ENCODE measurements around the gene FLT3. TPM values are rescaled to one million over a fixed set of nuclear protein-coding genes. Genes with fewer than 3 reads are reported as not detected.
"Not testable (repeated sequence)": the region's sequence is repeated elsewhere in the genome, so short reads cannot be mapped to it uniquely, and the experiment has no call there.

The FLT3 gene
- total RNA-seq, 3 donors from 2014 or later (not counting 1 experiment from before 2014, with no cell fraction given), result 0.39 to 1.8 (median 1.1) TPM

DNA sequence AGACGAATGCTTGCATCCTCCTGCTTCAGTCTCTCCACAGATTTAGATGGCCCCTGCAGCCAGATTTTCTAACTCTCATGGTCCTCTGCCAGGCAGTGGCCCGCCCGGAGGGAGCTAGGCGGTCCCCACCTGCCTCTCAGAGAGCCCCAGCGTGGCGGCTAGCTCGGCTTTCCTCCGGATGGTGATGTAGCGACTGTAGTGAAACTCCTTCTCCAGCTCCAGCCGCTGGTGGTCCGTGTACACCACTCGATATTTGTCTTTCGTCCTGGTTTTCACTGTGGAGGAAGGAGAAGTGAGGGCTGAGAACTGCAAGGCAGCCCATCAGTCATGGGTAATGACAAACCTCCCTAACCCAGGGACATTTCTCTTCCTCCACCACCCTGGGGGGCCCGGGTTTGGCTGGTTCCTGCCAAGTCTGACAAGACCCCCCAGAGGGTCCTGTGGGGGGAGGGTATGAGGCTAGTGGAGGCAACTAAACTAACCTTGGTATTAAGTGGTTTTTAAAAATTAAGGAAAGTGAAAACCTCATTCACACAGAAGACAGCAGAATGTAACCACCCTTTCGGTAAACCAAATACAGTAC lies 135.5 kb downstream of the FLT3 start:
- TF ChIP-seq, protein P1, sequence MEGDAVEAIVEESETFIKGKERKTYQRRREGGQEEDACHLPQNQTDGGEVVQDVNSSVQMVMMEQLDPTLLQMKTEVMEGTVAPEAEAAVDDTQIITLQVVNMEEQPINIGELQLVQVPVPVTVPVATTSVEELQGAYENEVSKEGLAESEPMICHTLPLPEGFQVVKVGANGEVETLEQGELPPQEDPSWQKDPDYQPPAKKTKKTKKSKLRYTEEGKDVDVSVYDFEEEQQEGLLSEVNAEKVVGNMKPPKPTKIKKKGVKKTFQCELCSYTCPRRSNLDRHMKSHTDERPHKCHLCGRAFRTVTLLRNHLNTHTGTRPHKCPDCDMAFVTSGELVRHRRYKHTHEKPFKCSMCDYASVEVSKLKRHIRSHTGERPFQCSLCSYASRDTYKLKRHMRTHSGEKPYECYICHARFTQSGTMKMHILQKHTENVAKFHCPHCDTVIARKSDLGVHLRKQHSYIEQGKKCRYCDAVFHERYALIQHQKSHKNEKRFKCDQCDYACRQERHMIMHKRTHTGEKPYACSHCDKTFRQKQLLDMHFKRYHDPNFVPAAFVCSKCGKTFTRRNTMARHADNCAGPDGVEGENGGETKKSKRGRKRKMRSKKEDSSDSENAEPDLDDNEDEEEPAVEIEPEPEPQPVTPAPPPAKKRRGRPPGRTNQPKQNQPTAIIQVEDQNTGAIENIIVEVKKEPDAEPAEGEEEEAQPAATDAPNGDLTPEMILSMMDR (IDR thresholded peaks at IDR 0.05), result no peak
- H3K27ac Mint-ChIP-seq, result no peak overlapping the region
- H3K27me3 Mint-ChIP-seq (ENCODE audit: low read depth in 2 of 2), result peaks cover 54 to 73% of the 10 kb centered on the region in 2 donors
- H3K4me1 Mint-ChIP-seq, result peaks cover 5 to 10% of the 10 kb centered on the region in 2 donors
- intact Hi-C loops (cut with micrococcal nuclease), result no loop called here
- 22% methylated on average over 13 of the region's 15 CpGs for WGBS (ENCODE audit: insufficient coverage)
- Histone ChIP-seq H3K27me3 (ENCODE audit: control insufficient read depth, insufficient read depth, low read length) (peaks cover 55% of the 10 kb centered on the region), H3K4me1 (ENCODE audit: control insufficient read depth, insufficient read depth, low read length) (peaks cover 23% of the 10 kb centered on the region), H3K27ac (ENCODE audit: low read length) (no peak overlapping the region), H3K9me3 (ENCODE audit: control insufficient read depth, insufficient read depth, low read length) (no peaks in the 10 kb centered on the region), H3K4me3 (ENCODE audit: low read length) (no peak overlapping the region), H3K36me3 (ENCODE audit: control insufficient read depth, insufficient read depth, low read length) (no peaks in the 10 kb centered on the region)
- no peak overlapping the region for H3K4me3 Mint-ChIP-seq
- H3K36me3 Mint-ChIP-seq, result no peaks in the 10 kb centered on the region
- no peak for ATAC-seq
- H3K9me3 Mint-ChIP-seq, result no peaks in the 10 kb centered on the region
- DNase-seq, result no peak

DNA sequence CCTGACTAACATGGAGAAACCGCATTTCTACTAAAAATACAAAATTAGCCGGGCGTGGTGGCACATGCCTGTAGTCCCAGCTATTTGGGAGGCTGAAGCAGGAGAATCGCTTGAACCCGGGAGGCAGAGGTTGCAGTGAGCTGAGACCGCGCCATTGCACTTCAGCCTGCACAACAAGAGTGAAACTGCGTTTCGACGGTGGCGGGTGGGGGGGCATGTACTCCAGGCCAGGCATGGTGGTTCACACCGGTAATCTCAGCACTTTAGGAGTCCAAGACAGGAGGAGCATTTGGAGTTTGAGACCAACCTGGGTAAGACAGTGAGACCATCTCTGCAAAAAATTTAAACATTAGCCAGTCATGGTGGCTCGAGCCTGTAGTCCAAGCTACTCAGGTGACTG lies 136.2 kb downstream of the FLT3 start:
- H3K36me3 Mint-ChIP-seq, result not testable (repeated sequence)
- H3K4me1 ChIP-seq (ENCODE audit: control insufficient read depth, insufficient read depth, low read length), result peaks cover 23% of the 10 kb centered on the region

DNA sequence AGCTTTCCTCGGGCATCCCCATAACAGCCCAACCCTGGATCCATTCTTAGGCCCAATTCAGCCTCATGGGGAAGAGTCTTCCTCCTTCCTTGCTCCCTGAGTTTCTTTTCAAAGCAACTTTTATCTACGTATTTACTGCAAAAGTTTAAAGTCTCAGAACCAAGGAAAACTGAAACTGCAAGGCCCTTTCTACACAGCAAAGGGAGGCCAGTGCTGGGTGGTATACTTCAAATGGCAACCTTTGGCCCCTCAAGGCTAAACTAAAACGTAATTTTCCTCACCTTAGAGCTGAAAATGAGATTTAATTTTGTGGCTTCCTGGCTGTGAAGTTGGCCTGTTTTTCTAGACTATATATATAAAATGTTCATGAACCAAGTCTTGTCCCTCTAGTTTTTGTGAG lies 136.9 kb downstream of the FLT3 start:
- Mint-ChIP-seq H3K27me3 (ENCODE audit: low read depth in 2 of 2) (peaks cover 56 to 77% of the 10 kb centered on the region in 2 donors), H3K27ac (no peak overlapping the region), H3K36me3 (no peaks in the 10 kb centered on the region), H3K4me3 (no peak overlapping the region), H3K9me3 (no peaks in the 10 kb centered on the region), H3K4me1 (peaks cover 5 to 10% of the 10 kb centered on the region in 2 donors)
- intact Hi-C loops (cut with micrococcal nuclease), result no loop called here
- Histone ChIP-seq H3K4me3 (ENCODE audit: low read length) (no peak overlapping the region), H3K27me3 (ENCODE audit: control insufficient read depth, insufficient read depth, low read length) (peaks cover 59% of the 10 kb centered on the region), H3K27ac (ENCODE audit: low read length) (no peak overlapping the region), H3K36me3 (ENCODE audit: control insufficient read depth, insufficient read depth, low read length) (no peaks in the 10 kb centered on the region), H3K4me1 (ENCODE audit: control insufficient read depth, insufficient read depth, low read length) (peaks cover 20% of the 10 kb centered on the region), H3K9me3 (ENCODE audit: control insufficient read depth, insufficient read depth, low read length) (no peaks in the 10 kb centered on the region)
- ATAC-seq, result no peak
- no peak for DNase-seq
- 83% methylated on average over 2 of the region's 3 CpGs for WGBS (ENCODE audit: insufficient coverage)
- TF ChIP-seq, protein P1 (IDR thresholded peaks at IDR 0.05), result no peak

More for the DNA sequence above, 136.2 kb downstream of the FLT3 start:
- H3K4me1 Mint-ChIP-seq; H3K36me3 ChIP-seq (ENCODE audit: control insufficient read depth, insufficient read depth, low read length); DNase-seq; H3K4me3 Mint-ChIP-seq; intact Hi-C loops (cut with micrococcal nuclease); H3K9me3 Mint-ChIP-seq; H3K9me3 ChIP-seq (ENCODE audit: control insufficient read depth, insufficient read depth, low read length); H3K27ac ChIP-seq (ENCODE audit: low read length); ATAC-seq; H3K4me3 ChIP-seq (ENCODE audit: low read length); H3K27ac Mint-ChIP-seq: not testable (repeated sequence)
- peaks cover 53 to 73% of the 10 kb centered on the region in 2 donors for H3K27me3 Mint-ChIP-seq (ENCODE audit: low read depth in 2 of 2)
- H3K27me3 ChIP-seq (ENCODE audit: control insufficient read depth, insufficient read depth, low read length), result peaks cover 58% of the 10 kb centered on the region
- WGBS (ENCODE audit: insufficient coverage), result 73% methylated on average over 13 of the region's 13 CpGs

DNA sequence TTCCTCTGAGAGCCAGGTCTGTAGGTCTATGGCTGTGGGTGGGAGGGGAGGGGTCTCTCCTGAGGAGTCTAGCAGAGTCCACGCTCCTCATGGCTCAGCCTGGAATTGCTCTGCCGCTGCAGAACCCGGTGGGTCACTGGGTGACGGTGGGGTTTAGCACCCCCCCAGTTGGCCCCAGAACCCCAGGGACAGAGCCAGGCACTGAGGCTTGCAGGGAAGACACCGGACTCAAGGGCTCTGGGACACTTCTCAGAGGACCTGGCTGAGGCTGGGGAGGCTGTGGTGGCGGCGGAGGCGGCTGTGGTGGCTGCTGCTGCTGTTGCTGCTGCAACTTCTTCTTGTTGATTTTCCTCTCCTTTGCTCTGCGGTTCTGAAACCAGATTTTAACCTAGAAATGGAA lies 137.4 kb downstream of the FLT3 start:
- WGBS (ENCODE audit: insufficient coverage), result 60% methylated on average over 8 of the region's 9 CpGs
- Mint-ChIP-seq H3K27me3 (ENCODE audit: low read depth in 2 of 2) (peaks cover 56 to 80% of the 10 kb centered on the region in 2 donors), H3K27ac (no peak overlapping the region), H3K4me1 (peaks cover 5 to 9% of the 10 kb centered on the region in 2 donors), H3K9me3 (no peaks in the 10 kb centered on the region), H3K4me3 (no peak overlapping the region), H3K36me3 (no peaks in the 10 kb centered on the region)
- Histone ChIP-seq H3K27ac (ENCODE audit: low read length) (no peak overlapping the region), H3K4me1 (ENCODE audit: control insufficient read depth, insufficient read depth, low read length) (peaks cover 20% of the 10 kb centered on the region), H3K36me3 (ENCODE audit: control insufficient read depth, insufficient read depth, low read length) (no peaks in the 10 kb centered on the region), H3K4me3 (ENCODE audit: low read length) (no peak overlapping the region), H3K9me3 (ENCODE audit: control insufficient read depth, insufficient read depth, low read length) (no peaks in the 10 kb centered on the region), H3K27me3 (ENCODE audit: control insufficient read depth, insufficient read depth, low read length) (peaks cover 57% of the 10 kb centered on the region)
- TF ChIP-seq, protein P1 (IDR thresholded peaks at IDR 0.05), result no peak
- intact Hi-C loops (cut with micrococcal nuclease), result no loop called here
- no peak for DNase-seq
- no peak for ATAC-seq
